Keratinocyte (primary cell): Measurements from ENCODE around the gene CKAP4. TPM values are rescaled to one million over a fixed set of nuclear protein-coding genes. Genes with fewer than 3 reads are reported as not detected.

Experiments used
- DNase-seq: peaks from one replicate; pipeline ENCODE4 v3.0.0-alpha.2; 2011; ENCODE audit warnings: low read depth, missing footprints, low spot score
- FAIRE-seq: peaks from 2 replicates; lab custom pipeline; 2011; peaks lifted over from hg19 to GRCh38; lab: Jason Lieb, UNC
- H2AFZ ChIP-seq: 2 replicates; pipeline ENCODE4 v1.6.0; 2012; ENCODE audit warnings: low read length, control low read depth, inconsistent platforms; ENCODE audit not compliant: control insufficient read depth
- H3K27ac ChIP-seq: 2 replicates; pipeline ENCODE4 v1.5.1; 2011; ENCODE audit warnings: low read length; ENCODE audit not compliant: control insufficient read depth, insufficient read depth
- H3K27me3 ChIP-seq: 3 replicates; pipeline ENCODE4 v1.6.0; 2011; ENCODE audit warnings: low read length; ENCODE audit not compliant: control insufficient read depth, insufficient read depth; ENCODE audit errors: extremely low read depth
- H3K36me3 ChIP-seq, 2 experiments: 2 replicates in 1 of 2; 3 replicates in 1 of 2; pipeline ENCODE4 v1.5.1; 2011; ENCODE audit warnings: low read length in 2 of 2, mild to moderate bottlenecking in 1 of 2; ENCODE audit not compliant: control insufficient read depth in 2 of 2, insufficient read depth in 2 of 2; ENCODE audit errors: extremely low read depth in 1 of 2
- H3K4me1 ChIP-seq: 3 replicates; pipeline ENCODE4 v1.5.1; 2011; ENCODE audit warnings: low read length; ENCODE audit not compliant: control insufficient read depth, insufficient read depth; ENCODE audit errors: extremely low read depth
- H3K4me2 ChIP-seq: 3 replicates; pipeline ENCODE4 v1.6.0; 2011; ENCODE audit warnings: low read depth, low read length; ENCODE audit not compliant: control insufficient read depth, insufficient read depth; ENCODE audit errors: extremely low read depth
- H3K4me3 ChIP-seq, 3 experiments: fragments of 200-600 bp in 1 of 3; sonication (generic) in 1 of 3; 2 replicates in 2 of 3; 3 replicates in 1 of 3; pipeline ENCODE4 v1.5.1; 2011 to 2016; ENCODE audit warnings: low read length in 3 of 3, mild to moderate bottlenecking in 3 of 3, control low read depth in 2 of 3, inconsistent platforms in 1 of 3, low read depth in 1 of 3, mixed read lengths in 1 of 3, mixed run types in 1 of 3, moderate library complexity in 1 of 3; ENCODE audit not compliant: control insufficient read depth in 2 of 3, insufficient read depth in 2 of 3; ENCODE audit errors: extremely low read depth in 1 of 3
- H3K79me2 ChIP-seq: 2 replicates; pipeline ENCODE4 v1.6.0; 2012; ENCODE audit warnings: low read length; ENCODE audit not compliant: control insufficient read depth, insufficient read depth
- H3K9ac ChIP-seq: 3 replicates; pipeline ENCODE4 v1.6.0; 2011; ENCODE audit warnings: low read length; ENCODE audit not compliant: control insufficient read depth, insufficient read depth; ENCODE audit errors: extremely low read depth
- H3K9me1 ChIP-seq: 3 replicates; pipeline ENCODE4 v1.6.0; 2011; ENCODE audit warnings: low read length; ENCODE audit not compliant: control insufficient read depth, insufficient read depth; ENCODE audit errors: extremely low read depth
- H3K9me3 ChIP-seq: 2 replicates; pipeline ENCODE4 v1.5.1; 2012; ENCODE audit warnings: low read depth, low read length; ENCODE audit not compliant: control insufficient read depth
- H4K20me1 ChIP-seq: 3 replicates; pipeline ENCODE4 v1.6.0; 2011; ENCODE audit warnings: low read length; ENCODE audit not compliant: control insufficient read depth, insufficient read depth; ENCODE audit errors: extremely low read depth
- CTCF ChIP-seq, 3 experiments: IDR thresholded peaks in 1 of 3; conservative IDR thresholded peaks in 1 of 3; optimal IDR thresholded peaks in 1 of 3; 2 replicates in 2 of 3; 3 replicates in 1 of 3; pipeline versions ENCODE3 to v1.5.1; 2011; ENCODE audit warnings: low read length in 3 of 3, mild to moderate bottlenecking in 3 of 3, moderate library complexity in 2 of 3, control low read depth in 1 of 3, inconsistent platforms in 1 of 3; ENCODE audit not compliant: insufficient read depth in 2 of 3; ENCODE audit errors: extremely low read depth in 1 of 3
- EZH2 ChIP-seq: IDR thresholded peaks from one replicate; pipeline ENCODE4 v1.6.1; 2012; ENCODE audit warnings: inconsistent platforms, mild to moderate bottlenecking, low read length, moderate library complexity
- dilution Hi-C: fragments of 300-500 bp; cut with MboI; formaldehyde crosslinking; loops from one replicate; pipeline ENCODE4 v1.7.0; 2020; ENCODE audit warnings: low sequenced_read_pairs; ENCODE audit not compliant: extremely low pct_ligation_motif_present
- polyA plus RNA-seq, 5 experiments: library from polyadenylated mRNA; depleted of rRNA in 3 of 5; stranded (reverse) in 3 of 5; stranded (forward) in 1 of 5; unstranded in 1 of 5; fragments of >200 nt; gene quantifications; 1 replicate in 1 of 5; 2 replicates in 3 of 5; 3 replicates in 1 of 5; pipeline versions ENCODE4 v1.2.1 to v1.2.3, GENCODE V29; 2011 to 2012; ENCODE audit warnings: missing spikeins in 2 of 5, low read depth in 1 of 5, low replicate concordance in 1 of 5

The CKAP4 gene
- polyA plus RNA-seq, 1 donor (not counting 4 experiments of a cell fraction or from before 2014, with no cell fraction given): 84.5 TPM

GRCh38 chr12:106228320-106228710 lies 19.5 kb downstream of the CKAP4 start:
- Histone ChIP-seq H3K9me3 (no peaks in the 10 kb centered on the region), H2AFZ (no peak overlapping the region), H3K4me1 (peaks cover 12% of the 10 kb centered on the region), H3K79me2 (no peaks in the 10 kb centered on the region), H4K20me1 (no peaks in the 10 kb centered on the region), H3K4me2 (no peak overlapping the region), H3K4me3 (no peak overlapping the region), H3K36me3 (no peaks in the 10 kb centered on the region), H3K9ac (no peak overlapping the region), H3K27me3 (no peaks in the 10 kb centered on the region), H3K9me1 (no peaks in the 10 kb centered on the region), H3K27ac (no peak overlapping the region)
- dilution Hi-C loops: no loop called here
- no peak for FAIRE-seq
- TF ChIP-seq EZH2 (no peak), CTCF (optimal IDR thresholded peaks at IDR 0.05 in 1 of 3, IDR thresholded peaks at IDR 0.05 in 1 of 3, conservative IDR thresholded peaks at IDR 0.05 in 1 of 3; ENCODE audit: extremely low read depth in 1 of 3, insufficient read depth in 2 of 3, low read length in 3 of 3) (no peak)
- DNase-seq: no peak

GRCh38 chr12:106227641-106228319 lies 20.0 kb downstream of the CKAP4 start:
- dilution Hi-C loops: no loop called here
- DNase-seq (peak; percentile 61), FAIRE-seq (peak; percentile 63)
- no peak for TF ChIP-seq CTCF (optimal IDR thresholded peaks at IDR 0.05 in 1 of 3, IDR thresholded peaks at IDR 0.05 in 1 of 3, conservative IDR thresholded peaks at IDR 0.05 in 1 of 3; ENCODE audit: extremely low read depth in 1 of 3, insufficient read depth in 2 of 3, low read length in 3 of 3)
- no peak for TF ChIP-seq EZH2
- peaks cover 12% of the 10 kb centered on the region for H3K4me1 ChIP-seq
- H3K4me3 ChIP-seq: no peak overlapping the region
- H3K9me1 ChIP-seq: no peaks in the 10 kb centered on the region
- no peaks in the 10 kb centered on the region for H3K27me3 ChIP-seq
- no peaks in the 10 kb centered on the region for H4K20me1 ChIP-seq
- peak overlapping the region; percentile 0 for H2AFZ ChIP-seq
- H3K9me3 ChIP-seq: no peaks in the 10 kb centered on the region
- no peaks in the 10 kb centered on the region for H3K79me2 ChIP-seq
- H3K27ac ChIP-seq: peak overlapping the region; percentile 81
- peak overlapping the region; percentile 56 for H3K9ac ChIP-seq
- peak overlapping the region; percentile 28 for H3K4me2 ChIP-seq
- no peaks in the 10 kb centered on the region for H3K36me3 ChIP-seq
